SK-N-SH (cell line): ENCODE results near the gene HOXB5. TPM values are rescaled to one million over a fixed set of nuclear protein-coding genes. Genes with fewer than 3 reads are reported as not detected.

Source experiments
- CTCF ChIA-PET: fragments of 300-600, 350-600 bp; formaldehyde crosslinking; extraction: SDS; loops from one replicate; lab custom pipeline; 2021; lab: Yijun Ruan, JAX
- POLR2A ChIA-PET: fragments of 350-600 bp; sonication (Branson Sonifier 250); formaldehyde crosslinking; extraction: SDS; loops from one replicate; lab custom pipeline; 2020; ENCODE audit warnings: antibody characterized with exemption, inconsistent platforms; lab: Yijun Ruan, JAX
- DNase-seq: peaks from one replicate; pipeline ENCODE4 v3.0.0; 2012
- H2AFZ ChIP-seq: fragments of 200-600 bp; sonication (generic); 2 replicates; pipeline ENCODE4 v1.8.1; 2016; ENCODE audit warnings: antibody characterized with exemption, mild to moderate bottlenecking, low read depth
- H3F3A ChIP-seq: fragments of 200-600 bp; sonication (generic); replicated peaks from 2 replicates; pipeline ENCODE3; 2016; ENCODE audit warnings: antibody characterized with exemption, mild to moderate bottlenecking; ENCODE audit not compliant: insufficient read depth
- H3K27ac ChIP-seq, 2 experiments: fragments of 200-500 bp in 1 of 2; fragments of 200-600 bp in 1 of 2; sonication (Bioruptor generic) in 1 of 2; sonication (generic), shearing (Covaris generic) in 1 of 2; 2 replicates each; pipeline versions ENCODE4 v1.5.1 to v1.6.1; 2014 to 2016; ENCODE audit warnings: low read depth in 2 of 2, inconsistent platforms in 1 of 2, low read length in 1 of 2, mild to moderate bottlenecking in 1 of 2, mixed read lengths in 1 of 2
- H3K27me3 ChIP-seq: fragments of 200-600 bp; sonication (generic), shearing (Covaris generic); 2 replicates; pipeline ENCODE4 v1.6.1; 2016; ENCODE audit warnings: mixed run types; ENCODE audit not compliant: insufficient read depth
- H3K36me3 ChIP-seq, 2 experiments: fragments of 200-500 bp in 1 of 2; fragments of 200-600 bp in 1 of 2; sonication (Bioruptor generic) in 1 of 2; sonication (generic) in 1 of 2; replicated peaks in 1 of 2; 2 replicates each; pipeline versions ENCODE3 to v1.5.1; 2014 to 2016; ENCODE audit warnings: low read length in 1 of 2, mild to moderate bottlenecking in 1 of 2; ENCODE audit not compliant: insufficient read depth in 2 of 2, control insufficient read depth in 1 of 2
- H3K4me1 ChIP-seq, 2 experiments: fragments of 200-500 bp in 1 of 2; fragments of 200-600 bp in 1 of 2; sonication (Bioruptor generic) in 1 of 2; sonication (generic), shearing (Covaris generic) in 1 of 2; 2 replicates each; pipeline versions ENCODE4 v1.5.1 to v1.6.1; 2014 to 2016; ENCODE audit warnings: low read depth in 1 of 2, low read length in 1 of 2, mixed run types in 1 of 2; ENCODE audit not compliant: insufficient read depth in 2 of 2, control insufficient read depth in 1 of 2
- H3K4me2 ChIP-seq: fragments of 200-600 bp; sonication (generic), shearing (Covaris generic); 2 replicates; pipeline ENCODE4 v1.6.1; 2017; ENCODE audit warnings: mixed run types
- H3K4me3 ChIP-seq, 2 experiments: fragments of 200-500 bp in 1 of 2; fragments of 200-600 bp in 1 of 2; sonication (Bioruptor generic) in 1 of 2; sonication (generic), shearing (Covaris generic) in 1 of 2; 2 replicates each; pipeline versions ENCODE4 v1.5.1 to v1.8.1; 2014 to 2016; ENCODE audit warnings: low read depth in 2 of 2, inconsistent platforms in 1 of 2, low read length in 1 of 2, mild to moderate bottlenecking in 1 of 2, mixed read lengths in 1 of 2, moderate library complexity in 1 of 2
- H3K79me2 ChIP-seq: fragments of 200-600 bp; sonication (generic); 2 replicates; pipeline ENCODE4 v1.8.1; 2017; ENCODE audit warnings: mild to moderate bottlenecking; ENCODE audit not compliant: insufficient read depth
- H3K9ac ChIP-seq: fragments of 200-600 bp; sonication (generic); 2 replicates; pipeline ENCODE4 v1.6.1; 2017; ENCODE audit warnings: mixed run types
- H3K9me2 ChIP-seq: fragments of 200-600 bp; sonication (generic); 2 replicates; pipeline ENCODE4 v1.6.1; 2017; ENCODE audit warnings: mixed run types
- H3K9me3 ChIP-seq: fragments of 200-600 bp; sonication (generic); 2 replicates; pipeline ENCODE4 v1.6.1; 2017; ENCODE audit warnings: mixed run types, mild to moderate bottlenecking, moderate library complexity
- H4K20me1 ChIP-seq: fragments of 200-600 bp; sonication (generic); 2 replicates; pipeline ENCODE4 v1.6.1; 2017; ENCODE audit warnings: mild to moderate bottlenecking, mixed run types; ENCODE audit not compliant: insufficient read depth
- CHD2 ChIP-seq: fragments of 150-350 bp; IDR thresholded peaks from 2 replicates; pipeline ENCODE4 v1.6.1; 2018; ENCODE audit warnings: low read length; ENCODE audit not compliant: partially characterized antibody
- EZH2phosphoT487 ChIP-seq: fragments of 200-600 bp; sonication (generic); IDR thresholded peaks from 2 replicates; pipeline ENCODE4 v1.6.1; 2017; ENCODE audit warnings: low read depth, mixed run types, mild to moderate bottlenecking, antibody characterized with exemption, moderate library complexity, borderline replicate concordance
- FOSL2 ChIP-seq: IDR thresholded peaks from 2 replicates; pipeline ENCODE4 v1.4.0; 2012; ENCODE audit warnings: low read depth, mild to moderate bottlenecking, moderate library complexity, borderline replicate concordance
- FOXJ3 ChIP-seq: sonication (generic); formaldehyde crosslinking; IDR thresholded peaks from 2 replicates; pipeline ENCODE4 v1.5.1; 2020; ENCODE audit warnings: mild to moderate bottlenecking, missing genetic modification reagents
- GABPA ChIP-seq: IDR thresholded peaks from 2 replicates; pipeline ENCODE4 v1.4.0; 2012; ENCODE audit warnings: low read depth, mild to moderate bottlenecking
- JUND ChIP-seq: IDR thresholded peaks from 2 replicates; pipeline ENCODE4 v1.4.0; 2012
- MEF2A ChIP-seq: IDR thresholded peaks from 2 replicates; pipeline ENCODE4 v1.4.0; 2012; ENCODE audit warnings: low read depth, borderline replicate concordance
- MXI1 ChIP-seq: IDR thresholded peaks from 2 replicates; pipeline ENCODE4 v1.6.1; 2012; ENCODE audit warnings: mild to moderate bottlenecking, low read depth, low read length, improper control_type of control experiment
- NFIC ChIP-seq: IDR thresholded peaks from 2 replicates; pipeline ENCODE4 v1.4.0; 2012; ENCODE audit warnings: borderline replicate concordance
- RAD21 ChIP-seq: IDR thresholded peaks from 2 replicates; pipeline ENCODE4 v1.6.1; 2012; ENCODE audit warnings: mild to moderate bottlenecking, low read length
- RFX5 ChIP-seq: IDR thresholded peaks from 2 replicates; pipeline ENCODE4 v1.6.1; 2012; ENCODE audit warnings: mild to moderate bottlenecking, improper control_type of control experiment, low read length
- RXRA ChIP-seq: IDR thresholded peaks from 2 replicates; pipeline ENCODE4 v1.4.0; 2012; ENCODE audit warnings: low read depth, mild to moderate bottlenecking, borderline replicate concordance
- SIN3A ChIP-seq: IDR thresholded peaks from 2 replicates; pipeline ENCODE4 v1.6.1; 2012; ENCODE audit warnings: low read depth, mild to moderate bottlenecking, low read length, moderate library complexity, borderline replicate concordance
- SMC3 ChIP-seq: IDR thresholded peaks from 2 replicates; pipeline ENCODE4 v1.6.1; 2012; ENCODE audit warnings: low read depth, low read length, improper control_type of control experiment
- TAF1 ChIP-seq: IDR thresholded peaks from 2 replicates; pipeline ENCODE4 v1.6.1; 2012; ENCODE audit warnings: low read depth, mild to moderate bottlenecking, low read length, moderate library complexity, borderline replicate concordance
- TCF12 ChIP-seq: IDR thresholded peaks from 2 replicates; pipeline ENCODE4 v1.4.0; 2012
- TEAD4 ChIP-seq: IDR thresholded peaks from 2 replicates; pipeline ENCODE4 v1.4.0; 2012; ENCODE audit warnings: mild to moderate bottlenecking, borderline replicate concordance; ENCODE audit not compliant: insufficient read depth
- WGBS: methylation state at CpG from one replicate; pipeline ENCODE4 v1.1.6; 2017; ENCODE audit warnings: low lambda C conversion rate; 5-methylcytosine and 5-hydroxymethylcytosine counted together
- polyA plus RNA-seq, 3 experiments: library from polyadenylated mRNA; depleted of rRNA; stranded (reverse); fragments of >200 nt; gene quantifications; 2 replicates each; pipeline ENCODE4 v1.2.3, GENCODE V29; 2012
- TF ChIP-seq, protein P1 (sequence below): fragments of 150-350 bp; IDR thresholded peaks from 2 replicates; pipeline ENCODE4 v1.6.1; 2016; ENCODE audit warnings: mild to moderate bottlenecking, low read depth, low read length
- TF ChIP-seq, protein P2 (sequence below): IDR thresholded peaks from 2 replicates; pipeline ENCODE4 v1.4.0; 2012; ENCODE audit warnings: low read depth, borderline replicate concordance
- TF ChIP-seq, protein P3 (sequence below): IDR thresholded peaks from 2 replicates; pipeline ENCODE4; 2012
- TF ChIP-seq, protein P4 (sequence below): IDR thresholded peaks from 2 replicates; pipeline ENCODE4 v1.4.0; 2012; ENCODE audit warnings: low read depth
- TF ChIP-seq, protein P5 (sequence below): IDR thresholded peaks from 2 replicates; pipeline ENCODE4 v1.6.1; 2012; ENCODE audit warnings: mild to moderate bottlenecking, low read depth, low read length, moderate library complexity

The HOXB5 gene
- polyA plus RNA-seq, 1 of the 3 experiments (the other 2 are of a cell fraction) = not detected

DNA sequence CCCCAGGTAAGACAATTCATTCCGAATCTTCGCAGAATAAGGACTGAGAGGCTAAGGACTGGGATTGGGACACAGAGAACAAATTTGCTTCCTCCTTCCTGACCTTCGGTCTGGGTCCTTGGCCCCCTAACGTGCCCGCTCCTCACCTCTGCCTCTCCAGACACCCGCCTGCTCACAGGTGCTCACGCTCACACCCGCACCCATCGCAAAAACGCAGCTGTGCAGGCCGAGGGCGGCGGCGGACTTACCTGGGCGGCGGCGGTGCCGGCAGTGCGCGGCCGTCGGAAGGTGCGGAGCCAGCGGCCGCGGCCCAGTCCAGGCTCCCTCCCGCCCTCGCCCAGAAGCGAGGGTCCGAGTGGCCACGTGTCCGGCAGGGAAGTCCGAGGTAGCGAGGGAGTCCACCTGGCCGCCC is 39.7 kb upstream of the HOXB5 start:
- TF ChIP-seq NFIC = no peak
- no peak for TF ChIP-seq FOSL2
- TF ChIP-seq, protein P1, sequence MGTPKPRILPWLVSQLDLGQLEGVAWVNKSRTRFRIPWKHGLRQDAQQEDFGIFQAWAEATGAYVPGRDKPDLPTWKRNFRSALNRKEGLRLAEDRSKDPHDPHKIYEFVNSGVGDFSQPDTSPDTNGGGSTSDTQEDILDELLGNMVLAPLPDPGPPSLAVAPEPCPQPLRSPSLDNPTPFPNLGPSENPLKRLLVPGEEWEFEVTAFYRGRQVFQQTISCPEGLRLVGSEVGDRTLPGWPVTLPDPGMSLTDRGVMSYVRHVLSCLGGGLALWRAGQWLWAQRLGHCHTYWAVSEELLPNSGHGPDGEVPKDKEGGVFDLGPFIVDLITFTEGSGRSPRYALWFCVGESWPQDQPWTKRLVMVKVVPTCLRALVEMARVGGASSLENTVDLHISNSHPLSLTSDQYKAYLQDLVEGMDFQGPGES = no peak
- TF ChIP-seq, protein P2, sequence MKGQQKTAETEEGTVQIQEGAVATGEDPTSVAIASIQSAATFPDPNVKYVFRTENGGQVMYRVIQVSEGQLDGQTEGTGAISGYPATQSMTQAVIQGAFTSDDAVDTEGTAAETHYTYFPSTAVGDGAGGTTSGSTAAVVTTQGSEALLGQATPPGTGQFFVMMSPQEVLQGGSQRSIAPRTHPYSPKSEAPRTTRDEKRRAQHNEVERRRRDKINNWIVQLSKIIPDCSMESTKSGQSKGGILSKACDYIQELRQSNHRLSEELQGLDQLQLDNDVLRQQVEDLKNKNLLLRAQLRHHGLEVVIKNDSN = no peak
- TF ChIP-seq RFX5 = no peak
- no peak for TF ChIP-seq JUND
- TF ChIP-seq FOXJ3 = no peak
- TF ChIP-seq, protein P3, sequence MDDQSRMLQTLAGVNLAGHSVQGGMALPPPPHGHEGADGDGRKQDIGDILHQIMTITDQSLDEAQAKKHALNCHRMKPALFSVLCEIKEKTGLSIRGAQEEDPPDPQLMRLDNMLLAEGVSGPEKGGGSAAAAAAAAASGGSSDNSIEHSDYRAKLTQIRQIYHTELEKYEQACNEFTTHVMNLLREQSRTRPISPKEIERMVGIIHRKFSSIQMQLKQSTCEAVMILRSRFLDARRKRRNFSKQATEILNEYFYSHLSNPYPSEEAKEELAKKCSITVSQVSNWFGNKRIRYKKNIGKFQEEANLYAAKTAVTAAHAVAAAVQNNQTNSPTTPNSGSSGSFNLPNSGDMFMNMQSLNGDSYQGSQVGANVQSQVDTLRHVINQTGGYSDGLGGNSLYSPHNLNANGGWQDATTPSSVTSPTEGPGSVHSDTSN = no peak
- TF ChIP-seq RAD21 = no peak
- TF ChIP-seq RXRA = no peak
- TF ChIP-seq SIN3A = no peak
- TF ChIP-seq MEF2A = no peak
- TF ChIP-seq SMC3 = no peak
- TF ChIP-seq, protein P4, sequence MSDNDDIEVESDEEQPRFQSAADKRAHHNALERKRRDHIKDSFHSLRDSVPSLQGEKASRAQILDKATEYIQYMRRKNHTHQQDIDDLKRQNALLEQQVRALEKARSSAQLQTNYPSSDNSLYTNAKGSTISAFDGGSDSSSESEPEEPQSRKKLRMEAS = no peak
- no peak for TF ChIP-seq TAF1
- TF ChIP-seq, all 33 proteins: peak for 0
- H3K4me3 ChIP-seq = no peak overlapping the region
- CTCF ChIA-PET = interaction anchor here (2.0 kb wide), 1 partner anchor 15 kb away, joined by 16 read pairs; no protein-coding TSS in a partner anchor

DNA sequence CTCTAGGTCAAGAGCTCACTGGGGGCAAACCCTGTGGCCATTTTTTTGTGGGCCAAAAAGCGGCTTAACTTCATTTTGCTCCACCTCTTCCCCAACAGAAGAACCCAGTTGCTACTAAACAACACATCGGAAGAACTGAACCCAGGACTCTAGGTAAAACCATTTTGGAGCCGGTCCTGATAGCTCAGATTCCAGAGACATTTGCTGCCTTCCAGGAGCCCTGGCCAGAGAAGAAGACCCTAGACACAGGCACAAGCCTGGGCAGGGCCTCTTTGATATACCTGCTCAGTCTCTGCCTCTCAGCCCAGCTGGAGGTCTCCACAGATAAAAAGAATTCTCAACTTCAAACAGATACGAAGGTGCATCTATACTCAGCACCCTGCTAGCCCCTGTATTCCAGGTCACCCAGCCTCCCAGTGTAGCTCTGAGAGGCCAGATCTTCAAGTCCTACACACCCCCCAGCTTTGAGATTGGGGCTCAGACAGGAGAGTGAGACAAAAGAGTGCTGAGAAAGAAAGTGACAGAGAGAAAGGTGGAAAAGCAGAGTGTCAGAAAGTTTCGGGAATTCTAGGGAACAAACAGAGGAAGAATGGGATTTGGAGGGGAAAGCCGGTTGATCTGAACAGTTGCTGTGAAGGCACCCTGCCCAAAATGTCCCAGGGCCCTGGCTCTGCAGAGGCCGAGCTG is 39.1 kb upstream of the HOXB5 start:
- H3K4me2 ChIP-seq = no peak overlapping the region
- ChIA-PET POLR2A (no interaction called here), CTCF (interaction anchor here (0.6 to 2.0 kb wide), 9 partner anchors 9 to 325 kb away, joined by 3 to 16 read pairs (median 5); no protein-coding TSS in a partner anchor)
- no peaks in the 10 kb centered on the region for H3K4me1 ChIP-seq
- H3K36me3 ChIP-seq = no peaks in the 10 kb centered on the region
- no peak overlapping the region for H3K4me3 ChIP-seq
- H3K27ac ChIP-seq = no peak overlapping the region
- H3F3A ChIP-seq = no peaks in the 10 kb centered on the region
- H3K9ac ChIP-seq = no peak overlapping the region
- 22% methylated on average over 7 of the region's 7 CpGs for WGBS
- no peaks in the 10 kb centered on the region for H3K79me2 ChIP-seq
- H3K27me3 ChIP-seq = peaks cover 100% of the 10 kb centered on the region
- no peaks in the 10 kb centered on the region for H3K9me3 ChIP-seq
- TF ChIP-seq, protein P5, sequence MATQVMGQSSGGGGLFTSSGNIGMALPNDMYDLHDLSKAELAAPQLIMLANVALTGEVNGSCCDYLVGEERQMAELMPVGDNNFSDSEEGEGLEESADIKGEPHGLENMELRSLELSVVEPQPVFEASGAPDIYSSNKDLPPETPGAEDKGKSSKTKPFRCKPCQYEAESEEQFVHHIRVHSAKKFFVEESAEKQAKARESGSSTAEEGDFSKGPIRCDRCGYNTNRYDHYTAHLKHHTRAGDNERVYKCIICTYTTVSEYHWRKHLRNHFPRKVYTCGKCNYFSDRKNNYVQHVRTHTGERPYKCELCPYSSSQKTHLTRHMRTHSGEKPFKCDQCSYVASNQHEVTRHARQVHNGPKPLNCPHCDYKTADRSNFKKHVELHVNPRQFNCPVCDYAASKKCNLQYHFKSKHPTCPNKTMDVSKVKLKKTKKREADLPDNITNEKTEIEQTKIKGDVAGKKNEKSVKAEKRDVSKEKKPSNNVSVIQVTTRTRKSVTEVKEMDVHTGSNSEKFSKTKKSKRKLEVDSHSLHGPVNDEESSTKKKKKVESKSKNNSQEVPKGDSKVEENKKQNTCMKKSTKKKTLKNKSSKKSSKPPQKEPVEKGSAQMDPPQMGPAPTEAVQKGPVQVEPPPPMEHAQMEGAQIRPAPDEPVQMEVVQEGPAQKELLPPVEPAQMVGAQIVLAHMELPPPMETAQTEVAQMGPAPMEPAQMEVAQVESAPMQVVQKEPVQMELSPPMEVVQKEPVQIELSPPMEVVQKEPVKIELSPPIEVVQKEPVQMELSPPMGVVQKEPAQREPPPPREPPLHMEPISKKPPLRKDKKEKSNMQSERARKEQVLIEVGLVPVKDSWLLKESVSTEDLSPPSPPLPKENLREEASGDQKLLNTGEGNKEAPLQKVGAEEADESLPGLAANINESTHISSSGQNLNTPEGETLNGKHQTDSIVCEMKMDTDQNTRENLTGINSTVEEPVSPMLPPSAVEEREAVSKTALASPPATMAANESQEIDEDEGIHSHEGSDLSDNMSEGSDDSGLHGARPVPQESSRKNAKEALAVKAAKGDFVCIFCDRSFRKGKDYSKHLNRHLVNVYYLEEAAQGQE = no peak
- no peak for TF ChIP-seq GABPA
- no peak for TF ChIP-seq CHD2
- TF ChIP-seq EZH2phosphoT487 = no peak; the same call in 1 of the 2 replicates
- no peak for TF ChIP-seq MXI1
- TF ChIP-seq, protein P4 = no peak
- TF ChIP-seq TCF12 = no peak
- no peak for TF ChIP-seq TEAD4
- no peak overlapping the region for H2AFZ ChIP-seq
- no peaks in the 10 kb centered on the region for H4K20me1 ChIP-seq
- no peak for DNase-seq
- no peaks in the 10 kb centered on the region for H3K9me2 ChIP-seq

More for the DNA sequence above, 39.7 kb upstream of the HOXB5 start:
- H3K9me2 ChIP-seq = no peaks in the 10 kb centered on the region
- H3F3A ChIP-seq = no peaks in the 10 kb centered on the region
- no peak overlapping the region for H3K27ac ChIP-seq
- H2AFZ ChIP-seq = no peak overlapping the region
- no peak overlapping the region for H3K9ac ChIP-seq
- WGBS = 37% methylated on average over 34 of the region's 35 CpGs
- H3K27me3 ChIP-seq = peaks cover 100% of the 10 kb centered on the region
- POLR2A ChIA-PET = no interaction called here
- no peaks in the 10 kb centered on the region for H3K79me2 ChIP-seq
- no peaks in the 10 kb centered on the region for H3K36me3 ChIP-seq
- no peak overlapping the region for H3K4me2 ChIP-seq
- H3K4me1 ChIP-seq = no peaks in the 10 kb centered on the region
- no peaks in the 10 kb centered on the region for H4K20me1 ChIP-seq
- DNase-seq = no peak
- no peaks in the 10 kb centered on the region for H3K9me3 ChIP-seq
